Type B pancreatic cell (in vitro differentiated cells): Measurements from ENCODE around the gene AGPAT3. TPM values are rescaled to one million over a fixed set of nuclear protein-coding genes. Genes with fewer than 3 reads are reported as not detected.
A peak's percentile ranks its signal among the peaks of the same experiment; 100 is the strongest.

ENCODE experiments used
- DNase-seq: peaks from one replicate; pipeline ENCODE4 v3.0.0; 2021; ENCODE audit warnings: mixed read lengths; ENCODE audit not compliant: unreplicated experiment; ENCODE audit errors: extremely low spot score
- H3K27ac Mint-ChIP-seq: 2 replicates; pipeline ENCODE4 v1.8.0; 2021; ENCODE audit warnings: mild to moderate bottlenecking, mixed read lengths
- H3K27me3 Mint-ChIP-seq: 2 replicates; pipeline ENCODE4 v1.8.0; 2021; ENCODE audit warnings: mixed read lengths
- H3K36me3 Mint-ChIP-seq: 2 replicates; pipeline ENCODE4 v1.8.0; 2021; ENCODE audit warnings: mixed read lengths
- H3K4me1 Mint-ChIP-seq: one replicate; pipeline ENCODE4 v1.8.0; 2021; ENCODE audit warnings: mixed read lengths; ENCODE audit not compliant: unreplicated experiment
- H3K4me3 Mint-ChIP-seq: 2 replicates; pipeline ENCODE4 v1.8.0; 2021; ENCODE audit warnings: mild to moderate bottlenecking, mixed read lengths
- H3K9me3 Mint-ChIP-seq: 2 replicates; pipeline ENCODE4 v1.8.0; 2021; ENCODE audit warnings: mixed read lengths
- total RNA-seq: library from RNA; stranded (reverse); gene quantifications from 2 replicates; pipeline ENCODE4 v1.2.1, GENCODE V29; 2021; ENCODE audit warnings: low replicate concordance
- TF ChIP-seq, protein P1 (sequence below): fragments of 200-600 bp; sonication (generic); conservative IDR thresholded peaks from 2 replicates; pipeline ENCODE4 v1.5.0; 2021; ENCODE audit warnings: antibody characterized with exemption, mild to moderate bottlenecking

The AGPAT3 gene
- total RNA-seq, 1 donor from 2014 or later: 59.2 TPM

DNA sequence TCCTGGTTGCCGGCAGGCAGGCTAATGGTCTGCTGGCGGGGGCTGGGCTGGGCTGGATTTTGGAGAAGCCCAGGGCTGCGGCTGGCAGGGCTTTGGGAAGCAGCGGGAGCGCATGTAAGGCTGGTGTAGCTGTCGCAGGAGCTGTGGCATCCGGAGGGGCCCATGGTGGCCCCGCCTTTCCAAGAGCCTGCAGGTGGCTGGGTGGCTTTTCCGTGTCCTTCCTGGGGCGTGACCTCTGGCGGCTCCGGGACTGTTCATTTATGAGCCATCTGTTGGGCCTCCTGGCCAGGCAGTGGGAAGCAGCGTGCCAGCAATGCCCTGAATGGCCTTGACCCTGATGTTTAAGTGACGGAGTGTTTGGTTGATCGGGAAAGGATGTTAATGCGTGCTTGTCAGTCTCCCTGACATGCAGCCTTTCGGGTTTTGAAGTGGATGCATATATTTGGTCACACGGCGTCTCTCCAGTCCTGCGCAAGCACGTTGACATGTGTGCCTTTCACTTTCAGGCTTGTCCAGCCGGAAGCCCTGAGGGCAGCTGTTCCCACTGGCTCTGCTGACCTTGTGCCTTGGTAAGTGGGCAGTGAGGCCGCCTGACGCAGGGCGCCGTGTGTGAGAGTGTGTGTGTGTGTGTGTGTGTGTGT lies 38.5 kb downstream of the AGPAT3 start:
- no peaks in the 10 kb centered on the region for H3K27me3 Mint-ChIP-seq
- DNase-seq: no peak
- H3K4me1 Mint-ChIP-seq: peaks cover 36% of the 10 kb centered on the region
- TF ChIP-seq, protein P1, sequence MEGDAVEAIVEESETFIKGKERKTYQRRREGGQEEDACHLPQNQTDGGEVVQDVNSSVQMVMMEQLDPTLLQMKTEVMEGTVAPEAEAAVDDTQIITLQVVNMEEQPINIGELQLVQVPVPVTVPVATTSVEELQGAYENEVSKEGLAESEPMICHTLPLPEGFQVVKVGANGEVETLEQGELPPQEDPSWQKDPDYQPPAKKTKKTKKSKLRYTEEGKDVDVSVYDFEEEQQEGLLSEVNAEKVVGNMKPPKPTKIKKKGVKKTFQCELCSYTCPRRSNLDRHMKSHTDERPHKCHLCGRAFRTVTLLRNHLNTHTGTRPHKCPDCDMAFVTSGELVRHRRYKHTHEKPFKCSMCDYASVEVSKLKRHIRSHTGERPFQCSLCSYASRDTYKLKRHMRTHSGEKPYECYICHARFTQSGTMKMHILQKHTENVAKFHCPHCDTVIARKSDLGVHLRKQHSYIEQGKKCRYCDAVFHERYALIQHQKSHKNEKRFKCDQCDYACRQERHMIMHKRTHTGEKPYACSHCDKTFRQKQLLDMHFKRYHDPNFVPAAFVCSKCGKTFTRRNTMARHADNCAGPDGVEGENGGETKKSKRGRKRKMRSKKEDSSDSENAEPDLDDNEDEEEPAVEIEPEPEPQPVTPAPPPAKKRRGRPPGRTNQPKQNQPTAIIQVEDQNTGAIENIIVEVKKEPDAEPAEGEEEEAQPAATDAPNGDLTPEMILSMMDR: no peak
- H3K36me3 Mint-ChIP-seq: peaks cover 35% of the 10 kb centered on the region
- H3K9me3 Mint-ChIP-seq: no peaks in the 10 kb centered on the region
- H3K27ac Mint-ChIP-seq: peak overlapping the region; percentile 46
- no peak overlapping the region for H3K4me3 Mint-ChIP-seq

DNA sequence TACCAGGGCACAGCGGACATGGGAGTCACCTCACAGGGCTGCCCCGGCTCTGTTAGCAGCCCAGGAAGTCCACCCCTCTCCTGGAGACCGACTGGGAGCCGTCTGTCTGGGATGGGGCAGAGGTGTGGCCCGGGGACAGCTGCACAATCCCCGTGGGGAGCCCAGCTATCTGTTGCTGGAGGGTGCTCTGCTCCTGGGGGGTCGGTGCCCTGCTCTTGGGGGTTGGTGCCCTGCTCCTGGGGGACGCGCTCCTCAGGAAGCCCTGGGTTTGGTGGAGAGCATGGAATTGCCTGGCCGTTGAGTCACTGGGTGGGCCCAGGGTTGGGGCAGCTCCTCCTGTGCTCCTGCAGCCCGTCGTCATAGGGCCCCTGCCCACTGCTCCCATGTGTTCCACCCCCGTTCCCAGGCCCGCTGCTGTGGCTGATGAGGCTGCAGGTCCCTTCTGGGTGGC lies 39.3 kb downstream of the AGPAT3 start:
- Mint-ChIP-seq H3K27ac (no peak overlapping the region), H3K36me3 (peaks cover 31% of the 10 kb centered on the region), H3K4me3 (no peak overlapping the region), H3K9me3 (no peaks in the 10 kb centered on the region), H3K4me1 (peaks cover 36% of the 10 kb centered on the region), H3K27me3 (no peaks in the 10 kb centered on the region)
- DNase-seq: no peak
- TF ChIP-seq, protein P1: no peak

DNA sequence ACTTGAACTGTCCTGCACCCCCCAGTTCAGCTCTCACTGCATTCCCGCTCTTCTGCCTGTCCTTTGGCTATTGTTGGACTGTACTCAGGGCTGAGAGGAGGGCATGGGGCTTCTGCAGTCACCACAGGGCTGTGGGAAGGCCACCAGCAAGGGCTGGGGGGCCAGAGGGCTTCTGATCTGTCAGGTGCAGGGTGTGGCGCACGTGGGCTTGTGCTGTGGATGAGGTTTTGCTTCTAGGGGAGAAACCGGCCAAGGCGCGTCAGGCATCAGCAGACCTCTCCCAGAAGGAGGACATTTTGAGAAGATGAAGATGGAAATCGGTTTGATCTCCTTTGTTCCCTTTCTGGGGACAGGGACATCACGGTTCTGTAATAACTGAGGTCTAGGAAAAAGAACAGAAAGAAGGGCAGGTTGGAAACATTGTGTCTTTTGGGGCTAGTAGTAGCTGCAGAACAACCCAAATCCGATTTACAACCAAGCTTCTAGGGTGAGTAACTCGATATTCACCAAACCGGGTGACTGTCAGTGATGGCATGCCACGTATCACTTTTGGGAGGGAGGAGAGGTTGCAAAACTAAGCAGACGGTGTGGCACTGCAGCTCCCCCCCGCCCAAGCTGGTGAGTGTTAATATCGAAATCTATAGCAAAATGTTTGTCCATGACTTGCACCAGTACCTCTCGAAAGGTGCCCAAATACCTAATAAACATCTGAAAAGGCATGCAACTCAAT lies 40.9 kb downstream of the AGPAT3 start:
- TF ChIP-seq, protein P1: no peak
- Mint-ChIP-seq H3K27ac (no peak overlapping the region), H3K27me3 (no peaks in the 10 kb centered on the region), H3K4me1 (peaks cover 44% of the 10 kb centered on the region), H3K9me3 (no peaks in the 10 kb centered on the region), H3K4me3 (no peak overlapping the region), H3K36me3 (peaks cover 19% of the 10 kb centered on the region)
- DNase-seq: no peak

DNA sequence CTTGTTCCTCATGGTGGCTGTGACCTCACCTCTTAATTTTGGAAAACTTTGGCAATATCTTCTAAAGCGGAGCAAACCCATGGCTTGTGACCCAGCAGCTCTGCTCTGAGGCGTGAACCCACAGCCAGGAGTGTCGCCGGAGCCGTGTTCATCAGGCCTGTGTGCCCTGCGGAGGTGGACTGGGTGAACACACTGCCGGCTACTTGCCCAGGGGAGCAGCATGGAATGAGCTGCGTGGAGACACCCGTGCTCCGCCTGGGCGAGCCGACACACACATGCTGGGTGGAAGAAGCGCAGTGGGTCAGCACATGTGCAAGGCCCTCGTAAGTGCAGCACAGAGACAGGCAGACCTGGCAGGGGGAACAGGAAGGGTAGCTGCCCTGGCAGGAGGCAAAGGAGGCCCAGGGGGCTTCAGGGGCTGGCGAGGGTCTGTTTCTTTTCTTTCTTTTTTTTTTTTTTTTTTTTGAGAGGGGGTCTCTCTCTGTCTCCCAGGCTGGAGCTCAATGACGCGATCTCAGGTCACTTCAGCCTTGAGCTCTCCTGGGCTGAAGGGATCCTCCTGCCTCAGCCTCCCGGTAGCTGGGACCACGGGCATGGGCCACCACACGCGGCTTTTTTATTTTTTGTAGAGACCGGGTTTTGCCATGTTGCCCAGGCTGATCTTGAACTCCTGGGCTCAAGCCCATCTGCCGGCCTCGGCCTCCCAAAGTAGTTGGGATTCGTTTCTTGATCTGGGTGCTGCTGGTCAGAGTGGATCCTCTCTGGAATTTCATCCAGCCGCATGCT lies 41.8 kb downstream of the AGPAT3 start:
- TF ChIP-seq, protein P1: no peak
- Mint-ChIP-seq H3K4me3 (no peak overlapping the region), H3K27me3 (no peaks in the 10 kb centered on the region), H3K36me3 (peaks cover 17% of the 10 kb centered on the region), H3K9me3 (no peaks in the 10 kb centered on the region), H3K27ac (no peak overlapping the region), H3K4me1 (peaks cover 50% of the 10 kb centered on the region)
- no peak for DNase-seq

DNA sequence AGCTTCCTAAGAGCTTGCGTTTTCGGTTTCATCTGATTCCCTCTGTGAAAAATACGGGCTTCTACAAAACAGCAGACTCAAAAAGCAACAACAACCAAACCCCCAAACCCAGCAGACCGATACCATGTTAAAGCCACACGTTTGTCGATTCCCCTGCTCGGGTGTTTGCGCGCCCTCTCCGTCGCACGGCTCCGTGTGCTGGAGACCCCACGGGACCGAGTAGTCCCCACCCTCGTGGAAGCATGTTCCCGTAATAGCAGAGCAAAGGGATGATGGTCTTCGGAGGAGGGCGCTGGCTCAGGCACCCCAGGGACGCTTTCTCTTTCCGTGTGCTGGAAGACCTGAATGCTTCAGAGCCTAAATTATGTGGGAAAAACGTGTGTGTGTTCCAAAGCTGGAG lies 42.7 kb downstream of the AGPAT3 start:
- no peak for DNase-seq
- H3K27me3 Mint-ChIP-seq: no peaks in the 10 kb centered on the region
- TF ChIP-seq, protein P1: no peak
- H3K4me3 Mint-ChIP-seq: no peak overlapping the region
- H3K27ac Mint-ChIP-seq: no peak overlapping the region
- H3K9me3 Mint-ChIP-seq: peaks cover 6% of the 10 kb centered on the region
- H3K36me3 Mint-ChIP-seq: peaks cover 22% of the 10 kb centered on the region
- H3K4me1 Mint-ChIP-seq: peaks cover 50% of the 10 kb centered on the region
